Mesendoderm (in vitro differentiated cells): Measurements from ENCODE around the gene HCFC1R1.
"Not testable (repeated sequence)": the region's sequence is repeated elsewhere in the genome, so short reads cannot be mapped to it uniquely, and the experiment has no call there.

ENCODE experiments used
- DNase-seq: peaks from one replicate; pipeline ENCODE4 v3.0.0; 2013
- H2AK5ac ChIP-seq: 2 replicates; pipeline ENCODE4 v1.6.1; 2013; ENCODE audit warnings: low read length, inconsistent platforms
- H2BK120ac ChIP-seq: 2 replicates; pipeline ENCODE4 v1.6.1; 2013; ENCODE audit warnings: low read depth, mild to moderate bottlenecking, low read length, moderate library complexity, mixed read lengths
- H2BK15ac ChIP-seq: replicated peaks from 2 replicates; pipeline ENCODE4 v1.6.1; 2013; ENCODE audit warnings: low read depth, mild to moderate bottlenecking, moderate library complexity
- H2BK5ac ChIP-seq: 2 replicates; pipeline ENCODE4 v1.6.1; 2013; ENCODE audit warnings: low read length, inconsistent platforms
- H3K18ac ChIP-seq: 2 replicates; pipeline ENCODE4 v1.6.1; 2013; ENCODE audit warnings: mild to moderate bottlenecking, low read length, mixed read lengths
- H3K23ac ChIP-seq: one replicate; pipeline ENCODE4 v1.6.1; 2013; ENCODE audit warnings: low read length
- H3K27ac ChIP-seq: 2 replicates; pipeline ENCODE4 v1.5.1; 2013; ENCODE audit warnings: low read depth, mild to moderate bottlenecking, inconsistent platforms, low read length, moderate library complexity
- H3K27me3 ChIP-seq: 2 replicates; pipeline ENCODE4 v1.6.1; 2013; ENCODE audit warnings: low read length, control low read depth, mild to moderate bottlenecking, inconsistent platforms; ENCODE audit not compliant: insufficient read depth, poor library complexity
- H3K36me3 ChIP-seq: 2 replicates; pipeline ENCODE4 v1.6.1; 2013; ENCODE audit warnings: low read length, inconsistent platforms; ENCODE audit not compliant: control insufficient read depth, insufficient read depth
- H3K4ac ChIP-seq: one replicate; pipeline ENCODE4 v1.6.1; 2013; ENCODE audit warnings: low read depth, mild to moderate bottlenecking, low read length, moderate library complexity
- H3K4me1 ChIP-seq: 2 replicates; pipeline ENCODE4 v1.6.1; 2013; ENCODE audit warnings: low read depth, low read length, inconsistent platforms; ENCODE audit not compliant: control insufficient read depth
- H3K4me2 ChIP-seq: 2 replicates; pipeline ENCODE4 v1.6.1; 2013; ENCODE audit warnings: low read length
- H3K4me3 ChIP-seq: 2 replicates; pipeline ENCODE4 v1.5.1; 2013; ENCODE audit warnings: mild to moderate bottlenecking, low read length
- H3K56ac ChIP-seq: one replicate; pipeline ENCODE4 v1.6.1; 2013; ENCODE audit warnings: low read length
- H3K79me1 ChIP-seq: 2 replicates; pipeline ENCODE4 v1.6.1; 2013; ENCODE audit warnings: low read length, inconsistent platforms
- H3K79me2 ChIP-seq: 2 replicates; pipeline ENCODE4 v1.6.1; 2013; ENCODE audit warnings: mild to moderate bottlenecking, low read length; ENCODE audit not compliant: control insufficient read depth, insufficient read depth
- H3K9ac ChIP-seq: 2 replicates; pipeline ENCODE4 v1.6.1; 2013; ENCODE audit warnings: low read length, inconsistent platforms
- H4K5ac ChIP-seq: one replicate; pipeline ENCODE4 v1.6.1; 2013; ENCODE audit warnings: low read length
- H4K8ac ChIP-seq: one replicate; pipeline ENCODE4 v1.6.1; 2013; ENCODE audit warnings: low read depth, mild to moderate bottlenecking, control low read depth, low read length, moderate library complexity
- WGBS: extraction: QIAGEN DNeasy Blood & Tissue Kit; methylation state at CpG from one replicate; pipeline ENCODE4 v1.1.7; 2013; ENCODE audit warnings: low lambda C conversion rate, missing lambda C conversion rate; ENCODE audit not compliant: insufficient coverage; ENCODE audit errors: extremely low coverage; 5-methylcytosine and 5-hydroxymethylcytosine counted together

Gene HCFC1R1

GRCh38 chr16:3054965-3055733 lies 31.4 kb upstream of the HCFC1R1 start:
- no peak overlapping the region for H2BK5ac ChIP-seq
- no peak overlapping the region for H3K4me3 ChIP-seq
- no peak overlapping the region for H4K5ac ChIP-seq
- no peak overlapping the region for H3K9ac ChIP-seq
- H3K4me1 ChIP-seq: no peaks in the 10 kb centered on the region
- H4K8ac ChIP-seq: no peak overlapping the region
- H2BK120ac ChIP-seq: no peak overlapping the region
- no peaks in the 10 kb centered on the region for H3K79me2 ChIP-seq
- no peak overlapping the region for H2AK5ac ChIP-seq
- DNase-seq: no peak
- H3K27me3 ChIP-seq: no peaks in the 10 kb centered on the region
- H3K4me2 ChIP-seq: no peak overlapping the region
- H3K23ac ChIP-seq: no peak overlapping the region
- no peaks in the 10 kb centered on the region for H3K36me3 ChIP-seq
- peak overlapping the region; percentile 3 for H3K56ac ChIP-seq
- H2BK15ac ChIP-seq: no peak overlapping the region
- H3K79me1 ChIP-seq: no peaks in the 10 kb centered on the region
- no CpG with 5 or more reads among the region's 17 CpGs for WGBS
- H3K18ac ChIP-seq: no peak overlapping the region
- H3K4ac ChIP-seq: no peak overlapping the region
- H3K27ac ChIP-seq: no peak overlapping the region

- not testable (repeated sequence) for DNase-seq
- no CpG with 5 or more reads among the region's 13 CpGs for WGBS
Measured at GRCh38 chr16:3053330-3053710, 29.6 kb upstream of the HCFC1R1 start.

GRCh38 chr16:3052571-3053329 lies 29.0 kb upstream of the HCFC1R1 start:
- not testable (repeated sequence) for H3K9ac ChIP-seq, H4K8ac ChIP-seq, H2BK120ac ChIP-seq, H3K56ac ChIP-seq, H3K79me1 ChIP-seq, H3K4me1 ChIP-seq, DNase-seq, H4K5ac ChIP-seq, H3K18ac ChIP-seq, H3K4ac ChIP-seq, H2BK5ac ChIP-seq, H3K4me2 ChIP-seq, H3K4me3 ChIP-seq, H3K79me2 ChIP-seq, H2AK5ac ChIP-seq, H3K23ac ChIP-seq, H3K27me3 ChIP-seq, H3K36me3 ChIP-seq, H3K27ac ChIP-seq, H2BK15ac ChIP-seq
- WGBS: no CpG with 5 or more reads among the region's 12 CpGs

More at GRCh38 chr16:3053330-3053710, 29.6 kb upstream of the HCFC1R1 start:
- H2AK5ac ChIP-seq, H3K9ac ChIP-seq, H3K4me3 ChIP-seq, H4K8ac ChIP-seq, H3K79me2 ChIP-seq, H3K27me3 ChIP-seq, H3K4ac ChIP-seq, H3K4me2 ChIP-seq, H3K27ac ChIP-seq, H2BK5ac ChIP-seq, H3K18ac ChIP-seq, H3K56ac ChIP-seq, H2BK15ac ChIP-seq, H3K79me1 ChIP-seq, H4K5ac ChIP-seq, H3K23ac ChIP-seq, H3K36me3 ChIP-seq, H3K4me1 ChIP-seq, H2BK120ac ChIP-seq: not testable (repeated sequence)

GRCh38 chr16:3051494-3051893 lies 27.8 kb upstream of the HCFC1R1 start:
- Histone ChIP-seq H3K27me3 (peaks cover 4% of the 10 kb centered on the region), H3K4ac (no peak overlapping the region)

GRCh38 chr16:3051009-3051408 lies 27.3 kb upstream of the HCFC1R1 start:
- Histone ChIP-seq H3K27ac (no peak overlapping the region), H2AK5ac (no peak overlapping the region), H3K4ac (no peak overlapping the region), H3K56ac (no peak overlapping the region), H3K79me2 (no peaks in the 10 kb centered on the region), H2BK120ac (no peak overlapping the region), H3K27me3 (peaks cover 4% of the 10 kb centered on the region), H3K18ac (no peak overlapping the region), H3K79me1 (no peaks in the 10 kb centered on the region), H3K9ac (no peak overlapping the region), H2BK15ac (no peak overlapping the region), H3K23ac (no peak overlapping the region), H4K5ac (no peak overlapping the region), H3K4me2 (no peak overlapping the region), H3K4me3 (no peak overlapping the region), H3K4me1 (no peaks in the 10 kb centered on the region), H3K36me3 (no peaks in the 10 kb centered on the region), H2BK5ac (no peak overlapping the region), H4K8ac (no peak overlapping the region)
- DNase-seq: no peak
- 100% methylated on average over 2 of the region's 4 CpGs for WGBS

More at GRCh38 chr16:3051494-3051893, 27.8 kb upstream of the HCFC1R1 start:
- no peak overlapping the region for H3K9ac ChIP-seq
- no peak for DNase-seq
- H3K79me2 ChIP-seq: no peaks in the 10 kb centered on the region
- no peak overlapping the region for H3K27ac ChIP-seq
- WGBS: no CpG with 5 or more reads among the region's 9 CpGs
- H2BK5ac ChIP-seq: no peak overlapping the region
- H3K4me3 ChIP-seq: no peak overlapping the region
- no peak overlapping the region for H3K18ac ChIP-seq
- H2BK15ac ChIP-seq: no peak overlapping the region
- H3K4me1 ChIP-seq: no peaks in the 10 kb centered on the region
- no peak overlapping the region for H3K56ac ChIP-seq
- H4K8ac ChIP-seq: no peak overlapping the region
- no peak overlapping the region for H3K23ac ChIP-seq
- no peak overlapping the region for H3K4me2 ChIP-seq
- no peaks in the 10 kb centered on the region for H3K79me1 ChIP-seq
- no peak overlapping the region for H2BK120ac ChIP-seq
- H3K36me3 ChIP-seq: no peaks in the 10 kb centered on the region
- no peak overlapping the region for H2AK5ac ChIP-seq
- H4K5ac ChIP-seq: no peak overlapping the region
